ENCODE results near the gene SLC24A3. TPM values are rescaled to one million over a fixed set of nuclear protein-coding genes. Genes with fewer than 3 reads are reported as not detected.

The SLC24A3 gene
- total and polyA plus RNA-seq, 12 donors, result 0.21 to 2.6 (median 0.84) TPM

DNA sequence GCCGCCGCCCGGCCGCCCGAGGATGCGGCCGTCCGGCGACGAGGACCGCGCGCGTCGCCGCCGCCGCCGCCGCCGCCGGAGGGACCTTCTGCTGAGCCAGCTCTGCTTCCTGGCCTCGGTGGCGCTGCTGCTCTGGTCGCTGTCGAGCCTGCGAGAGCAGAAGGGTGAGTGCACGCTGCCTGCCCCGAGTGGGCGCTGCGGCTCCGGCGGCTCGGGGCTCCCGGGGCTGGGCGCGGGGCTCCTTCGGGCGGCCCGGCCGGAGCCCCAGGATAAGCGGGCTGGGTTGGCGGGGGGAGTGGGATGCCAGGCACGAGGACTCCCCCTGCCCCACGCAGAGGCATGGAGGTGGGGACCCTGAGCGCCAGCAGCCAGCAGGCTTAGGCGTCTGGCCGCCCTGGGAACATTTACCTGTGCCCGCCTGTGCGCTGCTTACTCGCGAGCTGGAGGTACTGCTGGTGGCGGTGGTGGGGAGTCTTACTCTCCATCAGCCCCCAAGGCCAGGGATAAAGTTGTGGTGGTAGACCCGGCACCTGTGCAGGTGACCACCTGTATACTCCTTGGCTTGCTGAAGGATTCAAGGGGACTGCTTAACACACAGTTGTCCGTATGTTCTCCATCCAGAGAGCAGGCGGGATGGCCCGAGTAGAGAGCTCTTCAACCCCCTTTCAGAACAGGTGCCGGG, 520 bp downstream of the SLC24A3 start:
- DNase-seq (peak; percentile 54 to 77), ATAC-seq (peak; percentile 68 to 91 (median 82))
- WGBS, 2 donors, result 3 to 7% methylated on average over 35 to 58 of the region's 58 CpGs
- Histone ChIP-seq H3K27ac (peak overlapping the region in 1 of 10 donors; percentile 58), H3K27me3 (peaks cover 0 to 64% (median 40%) of the 10 kb centered on the region in 7 donors), H3K9me3 (no peaks in the 10 kb centered on the region), H3K36me3 (no peaks in the 10 kb centered on the region), H3K4me1 (peaks cover 0 to 14% (median 8%) of the 10 kb centered on the region in 9 donors), H3K4me3 (peak overlapping the region in 9 of 10 donors; percentile 12 to 59 (median 48))
- intact Hi-C loops (cut with DNase I), result loop anchor here in 3 of 10 donors (2.0 to 10.0 kb wide), 4 partner anchors 64 to 282 kb away; no protein-coding TSS in a partner anchor
- peak in 8 of 9 donors; percentile 22 to 65 (median 44) for TF ChIP-seq CTCF (IDR thresholded peaks at IDR 0.05)

GRCh38 chr20:19213946-19214490, 1.6 kb downstream of the SLC24A3 start:
- no peak for ATAC-seq
- no peak for DNase-seq
- Histone ChIP-seq H3K27ac (no peak overlapping the region), H3K4me3 (peak overlapping the region in 1 of 10 donors; percentile 59), H3K27me3 (peaks cover 0 to 67% (median 40%) of the 10 kb centered on the region in 7 donors), H3K36me3 (no peaks in the 10 kb centered on the region), H3K4me1 (peaks cover 0 to 14% (median 8%) of the 10 kb centered on the region in 9 donors), H3K9me3 (no peaks in the 10 kb centered on the region)
- TF ChIP-seq CTCF (IDR thresholded peaks at IDR 0.05), result no peak
- intact Hi-C loops (cut with DNase I), result loop anchor here in 3 of 10 donors (2.0 to 10.0 kb wide), 4 partner anchors 63 to 281 kb away; no protein-coding TSS in a partner anchor
- whole genome bisulfite sequencing, 2 donors, result 71 to 78% methylated on average over 11 of the region's 11 CpGs

- Histone ChIP-seq H3K27ac (no peak overlapping the region), H3K4me1 (peaks cover 0 to 7% (median 0%) of the 10 kb centered on the region in 9 donors), H3K36me3 (no peaks in the 10 kb centered on the region), H3K27me3 (peaks cover 0 to 54% (median 25%) of the 10 kb centered on the region in 7 donors), H3K4me3 (no peak overlapping the region), H3K9me3 (no peaks in the 10 kb centered on the region)
- intact Hi-C loops (cut with DNase I), result loop anchor here in 2 of 10 donors (10.0 kb wide), 2 partner anchors 156 to 276 kb away; no protein-coding TSS in a partner anchor
- no peak for TF ChIP-seq CTCF (IDR thresholded peaks at IDR 0.05)
- DNase-seq (no peak), ATAC-seq (no peak)
- 71 to 77% methylated on average over 2 of the region's 2 CpGs for WGBS, 2 donors
Observed at GRCh38 chr20:19218411-19218810, 6.0 kb downstream of the SLC24A3 start.

GRCh38 chr20:19222520-19223040, 10.1 kb downstream of the SLC24A3 start:
- H3K27me3 ChIP-seq, result peaks cover 0 to 21% (median 6%) of the 10 kb centered on the region in 7 donors
- H3K27ac ChIP-seq, result no peak overlapping the region
- intact Hi-C loops (cut with DNase I), result no loop called here
- H3K9me3 ChIP-seq, result peaks cover 0 to 16% (median 6%) of the 10 kb centered on the region in 11 donors
- H3K4me1 ChIP-seq, result peaks cover 0 to 6% (median 0%) of the 10 kb centered on the region in 9 donors
- no peak for TF ChIP-seq CTCF (IDR thresholded peaks at IDR 0.05)
- ATAC-seq (no peak), DNase-seq (no peak)
- no peaks in the 10 kb centered on the region for H3K36me3 ChIP-seq
- H3K4me3 ChIP-seq, result no peak overlapping the region
- 79 to 88% methylated on average over 1 to 2 of the region's 2 CpGs for WGBS, 2 donors
